Measurements from ENCODE around the gene PLCD1.

Gene PLCD1

GRCh38 chr3:38022896-38023709 is 6.3 kb downstream of the PLCD1 start:
- Histone ChIP-seq H3K4me3 (ENCODE audit: low read length) (peak overlapping the region; percentile 79), H3K4me1 (ENCODE audit: control insufficient read depth, insufficient read depth, low read length) (peaks cover 21% of the 10 kb centered on the region), H3K27me3 (ENCODE audit: control insufficient read depth, insufficient read depth, low read length) (no peaks in the 10 kb centered on the region), H3K36me3 (ENCODE audit: insufficient read depth, low read length) (peaks cover 16% of the 10 kb centered on the region), H3K4me2 (ENCODE audit: low read length) (peak overlapping the region; percentile 90), H3K9me3 (replicated peaks; ENCODE audit: low read length) (no peaks in the 10 kb centered on the region), H3K9ac (ENCODE audit: low read depth, low read length) (no peak overlapping the region)

GRCh38 chr3:38022301-38022700 is 7.1 kb downstream of the PLCD1 start:
- no peak overlapping the region for H3K4me3 ChIP-seq (ENCODE audit: low read length)
- H3K9me3 ChIP-seq (replicated peaks; ENCODE audit: low read length) = no peaks in the 10 kb centered on the region
- H3K36me3 ChIP-seq (ENCODE audit: insufficient read depth, low read length) = peaks cover 24% of the 10 kb centered on the region
- H3K4me1 ChIP-seq (ENCODE audit: control insufficient read depth, insufficient read depth, low read length) = peaks cover 19% of the 10 kb centered on the region
- no peak overlapping the region for H3K9ac ChIP-seq (ENCODE audit: low read depth, low read length)
- no peaks in the 10 kb centered on the region for H3K27me3 ChIP-seq (ENCODE audit: control insufficient read depth, insufficient read depth, low read length)
- H3K4me2 ChIP-seq (ENCODE audit: low read length) = no peak overlapping the region

- Histone ChIP-seq H3K4me3 (ENCODE audit: low read length) (no peak overlapping the region), H3K9me3 (replicated peaks; ENCODE audit: low read length) (no peaks in the 10 kb centered on the region), H3K9ac (ENCODE audit: low read depth, low read length) (no peak overlapping the region), H3K27me3 (ENCODE audit: control insufficient read depth, insufficient read depth, low read length) (no peaks in the 10 kb centered on the region), H3K4me2 (ENCODE audit: low read length) (no peak overlapping the region), H3K4me1 (ENCODE audit: control insufficient read depth, insufficient read depth, low read length) (peaks cover 19% of the 10 kb centered on the region), H3K36me3 (ENCODE audit: insufficient read depth, low read length) (peaks cover 35% of the 10 kb centered on the region)
These were observed 8.2 kb downstream of the PLCD1 start for GRCh38 chr3:38021196-38021595.

GRCh38 chr3:38020342-38020726 is 9.1 kb downstream of the PLCD1 start:
- Histone ChIP-seq H3K4me2 (ENCODE audit: low read length) (no peak overlapping the region), H3K27me3 (ENCODE audit: control insufficient read depth, insufficient read depth, low read length) (no peaks in the 10 kb centered on the region), H3K9ac (ENCODE audit: low read depth, low read length) (no peak overlapping the region), H3K4me1 (ENCODE audit: control insufficient read depth, insufficient read depth, low read length) (peaks cover 11% of the 10 kb centered on the region), H3K4me3 (ENCODE audit: low read length) (no peak overlapping the region), H3K36me3 (ENCODE audit: insufficient read depth, low read length) (peaks cover 44% of the 10 kb centered on the region), H3K9me3 (replicated peaks; ENCODE audit: low read length) (no peaks in the 10 kb centered on the region)

GRCh38 chr3:38019658-38020341 is 9.6 kb downstream of the PLCD1 start:
- Histone ChIP-seq H3K9me3 (replicated peaks; ENCODE audit: low read length) (no peaks in the 10 kb centered on the region), H3K4me1 (ENCODE audit: control insufficient read depth, insufficient read depth, low read length) (peaks cover 9% of the 10 kb centered on the region), H3K4me2 (ENCODE audit: low read length) (no peak overlapping the region), H3K27me3 (ENCODE audit: control insufficient read depth, insufficient read depth, low read length) (no peaks in the 10 kb centered on the region), H3K9ac (ENCODE audit: low read depth, low read length) (no peak overlapping the region), H3K4me3 (ENCODE audit: low read length) (no peak overlapping the region), H3K36me3 (ENCODE audit: insufficient read depth, low read length) (peaks cover 49% of the 10 kb centered on the region)

GRCh38 chr3:38018296-38019266 is 10.9 kb downstream of the PLCD1 start:
- Histone ChIP-seq H3K9ac (ENCODE audit: low read depth, low read length) (no peak overlapping the region), H3K4me3 (ENCODE audit: low read length) (no peak overlapping the region), H3K36me3 (ENCODE audit: insufficient read depth, low read length) (peaks cover 59% of the 10 kb centered on the region), H3K27me3 (ENCODE audit: control insufficient read depth, insufficient read depth, low read length) (no peaks in the 10 kb centered on the region), H3K9me3 (replicated peaks; ENCODE audit: low read length) (no peaks in the 10 kb centered on the region), H3K4me1 (ENCODE audit: control insufficient read depth, insufficient read depth, low read length) (peaks cover 2% of the 10 kb centered on the region), H3K4me2 (ENCODE audit: low read length) (no peak overlapping the region)

GRCh38 chr3:38017445-38018295 is 11.8 kb downstream of the PLCD1 start:
- Histone ChIP-seq H3K36me3 (ENCODE audit: insufficient read depth, low read length) (peaks cover 60% of the 10 kb centered on the region), H3K4me2 (ENCODE audit: low read length) (no peak overlapping the region), H3K4me3 (ENCODE audit: low read length) (no peak overlapping the region), H3K9me3 (replicated peaks; ENCODE audit: low read length) (no peaks in the 10 kb centered on the region), H3K4me1 (ENCODE audit: control insufficient read depth, insufficient read depth, low read length) (no peaks in the 10 kb centered on the region), H3K27me3 (ENCODE audit: control insufficient read depth, insufficient read depth, low read length) (no peaks in the 10 kb centered on the region), H3K9ac (ENCODE audit: low read depth, low read length) (no peak overlapping the region)

GRCh38 chr3:38016847-38017444 is 12.5 kb downstream of the PLCD1 start:
- H3K4me1 ChIP-seq (ENCODE audit: control insufficient read depth, insufficient read depth, low read length) = no peaks in the 10 kb centered on the region

GRCh38 chr3:38016410-38016809 is 13.0 kb downstream of the PLCD1 start:
- Histone ChIP-seq H3K4me2 (ENCODE audit: low read length) (no peak overlapping the region), H3K9ac (ENCODE audit: low read depth, low read length) (no peak overlapping the region), H3K27me3 (ENCODE audit: control insufficient read depth, insufficient read depth, low read length) (no peaks in the 10 kb centered on the region), H3K9me3 (replicated peaks; ENCODE audit: low read length) (no peaks in the 10 kb centered on the region), H3K4me3 (ENCODE audit: low read length) (no peak overlapping the region), H3K36me3 (ENCODE audit: insufficient read depth, low read length) (peaks cover 60% of the 10 kb centered on the region), H3K4me1 (ENCODE audit: control insufficient read depth, insufficient read depth, low read length) (no peaks in the 10 kb centered on the region)

More at GRCh38 chr3:38016847-38017444, 12.5 kb downstream of the PLCD1 start:
- Histone ChIP-seq H3K9ac (ENCODE audit: low read depth, low read length) (no peak overlapping the region), H3K36me3 (ENCODE audit: insufficient read depth, low read length) (peaks cover 60% of the 10 kb centered on the region), H3K9me3 (replicated peaks; ENCODE audit: low read length) (no peaks in the 10 kb centered on the region), H3K27me3 (ENCODE audit: control insufficient read depth, insufficient read depth, low read length) (no peaks in the 10 kb centered on the region), H3K4me2 (ENCODE audit: low read length) (no peak overlapping the region), H3K4me3 (ENCODE audit: low read length) (no peak overlapping the region)

- Histone ChIP-seq H3K4me3 (ENCODE audit: low read length) (no peak overlapping the region), H3K9me3 (replicated peaks; ENCODE audit: low read length) (no peaks in the 10 kb centered on the region), H3K4me2 (ENCODE audit: low read length) (no peak overlapping the region), H3K27me3 (ENCODE audit: control insufficient read depth, insufficient read depth, low read length) (no peaks in the 10 kb centered on the region), H3K4me1 (ENCODE audit: control insufficient read depth, insufficient read depth, low read length) (no peaks in the 10 kb centered on the region), H3K9ac (ENCODE audit: low read depth, low read length) (no peak overlapping the region), H3K36me3 (ENCODE audit: insufficient read depth, low read length) (peaks cover 60% of the 10 kb centered on the region)
These were observed 13.5 kb downstream of the PLCD1 start for GRCh38 chr3:38015984-38016383.
